ENCODE measurements around the gene MPZL3.
"Not testable (repeated sequence)": the region's sequence is repeated elsewhere in the genome, so short reads cannot be mapped to it uniquely, and the experiment has no call there.

The MPZL3 gene

GRCh38 chr11:118193910-118194566, 58.1 kb downstream of the MPZL3 start:
- in situ Hi-C loops (cut with MboI; ENCODE audit: low sequenced_read_pairs) = loop anchor here (10.0 kb wide), 1 partner anchor 301 kb away; no protein-coding TSS in a partner anchor

GRCh38 chr11:118192817-118193216, 59.3 kb downstream of the MPZL3 start:
- in situ Hi-C loops (cut with MboI; ENCODE audit: low sequenced_read_pairs) = loop anchor here (10.0 kb wide), 1 partner anchor 302 kb away; no protein-coding TSS in a partner anchor

GRCh38 chr11:118190942-118191506, 61.1 kb downstream of the MPZL3 start:
- in situ Hi-C loops (cut with MboI; ENCODE audit: low sequenced_read_pairs) = loop anchor here (10.0 kb wide), 1 partner anchor 304 kb away; no protein-coding TSS in a partner anchor

DNA sequence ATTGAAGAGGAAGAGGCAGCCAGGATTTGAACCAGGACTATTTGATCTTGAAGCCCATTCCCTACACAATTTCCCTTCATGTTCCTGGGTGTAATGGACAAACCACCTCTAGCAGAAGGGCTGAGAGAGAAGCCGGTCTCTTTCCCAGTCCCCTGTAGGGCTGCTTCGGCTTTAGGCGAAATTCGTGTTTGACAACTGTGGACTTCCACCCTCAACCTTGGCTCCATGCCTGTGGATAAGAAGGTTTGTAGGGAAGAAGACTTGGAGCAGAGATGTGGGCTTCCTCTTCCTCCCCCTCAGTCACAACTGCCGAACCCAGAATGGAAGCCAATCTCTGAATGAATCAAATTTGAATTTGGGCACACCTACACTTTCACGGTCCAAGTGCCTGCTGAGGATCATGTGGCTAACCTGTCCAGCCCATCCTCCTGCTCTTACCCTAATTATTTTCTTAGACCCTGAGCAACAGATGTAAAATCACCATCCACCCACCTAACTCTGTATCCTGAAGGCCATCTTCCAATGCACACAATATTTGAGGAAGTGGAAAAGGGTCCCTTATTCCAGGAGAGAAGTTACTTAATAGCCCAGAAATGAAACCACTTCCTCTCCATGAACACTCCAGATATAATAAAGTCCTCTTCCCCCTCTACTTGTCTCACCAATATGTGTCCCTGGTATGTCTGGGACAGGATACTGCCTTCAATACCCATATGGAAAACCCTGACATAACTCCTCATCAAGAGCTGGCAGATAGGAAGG, 65.6 kb downstream of the MPZL3 start:
- in situ Hi-C loops (cut with MboI; ENCODE audit: low sequenced_read_pairs) = no loop called here

- in situ Hi-C loops (cut with MboI; ENCODE audit: low sequenced_read_pairs) = no loop called here
These were observed 67.2 kb downstream of the MPZL3 start for GRCh38 chr11:118184784-118185579.

- in situ Hi-C loops (cut with MboI; ENCODE audit: low sequenced_read_pairs) = not testable (repeated sequence)
These were observed 68.5 kb downstream of the MPZL3 start for GRCh38 chr11:118183691-118184090.

DNA sequence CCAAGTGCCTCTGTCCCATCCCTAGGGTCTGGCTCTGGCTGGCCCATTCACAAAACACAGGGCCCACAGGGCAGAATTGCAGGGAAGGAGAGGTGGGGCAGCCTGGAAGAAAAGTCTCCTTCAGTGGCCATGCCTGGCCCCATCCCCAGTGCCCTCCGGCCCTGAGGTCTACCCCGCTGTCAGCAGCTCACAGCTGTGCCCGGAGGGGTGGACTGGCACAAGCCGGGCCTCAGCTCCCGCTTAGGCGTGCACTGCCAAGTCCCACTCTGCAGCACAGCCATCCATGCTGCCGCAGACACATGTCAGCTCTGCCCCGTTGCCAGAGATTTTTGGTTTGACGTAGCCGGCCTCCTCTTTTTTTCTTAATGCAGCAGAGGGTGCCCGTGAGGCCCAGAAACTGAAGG, 71.9 kb downstream of the MPZL3 start:
- in situ Hi-C loops (cut with MboI; ENCODE audit: low sequenced_read_pairs) = no loop called here

- in situ Hi-C loops (cut with MboI; ENCODE audit: low sequenced_read_pairs) = loop anchor here (10.0 kb wide), 1 partner anchor 352 kb away; the partner anchor contains the start of gene FXYD2
These were observed 75.4 kb downstream of the MPZL3 start for GRCh38 chr11:118176778-118177134.

Data from HL-60/S4 (cell line).